ENCODE measurements around the gene C12orf54. TPM values are rescaled to one million over a fixed set of nuclear protein-coding genes. Genes with fewer than 3 reads are reported as not detected.

Gene C12orf54
- polyA plus RNA-seq, 1 donor (not counting 4 experiments of a cell fraction or from before 2014, with no cell fraction given): 4.3 TPM

GRCh38 chr12:48508987-48509386 lies 26.7 kb downstream of the C12orf54 start:
- Histone ChIP-seq H4K20me1 (ENCODE audit: control insufficient read depth, extremely low read depth, insufficient read depth, low read length) (no peaks in the 10 kb centered on the region), H2AFZ (ENCODE audit: control insufficient read depth, low read length) (no peak overlapping the region), H3K79me2 (ENCODE audit: control insufficient read depth, insufficient read depth, low read length) (no peaks in the 10 kb centered on the region), H3K4me3 (ENCODE audit: control insufficient read depth in 2 of 3, extremely low read depth in 1 of 3, insufficient read depth in 2 of 3, low read depth in 1 of 3, low read length in 3 of 3) (no peak overlapping the region), H3K9me1 (ENCODE audit: control insufficient read depth, extremely low read depth, insufficient read depth, low read length) (no peaks in the 10 kb centered on the region), H3K27me3 (ENCODE audit: control insufficient read depth, extremely low read depth, insufficient read depth, low read length) (peaks cover 8% of the 10 kb centered on the region), H3K4me1 (ENCODE audit: control insufficient read depth, extremely low read depth, insufficient read depth, low read length) (no peaks in the 10 kb centered on the region), H3K36me3 (ENCODE audit: control insufficient read depth in 2 of 2, extremely low read depth in 1 of 2, insufficient read depth in 2 of 2, low read length in 2 of 2) (no peaks in the 10 kb centered on the region), H3K4me2 (ENCODE audit: control insufficient read depth, extremely low read depth, insufficient read depth, low read depth, low read length) (no peak overlapping the region), H3K9ac (ENCODE audit: control insufficient read depth, extremely low read depth, insufficient read depth, low read length) (no peak overlapping the region), H3K9me3 (ENCODE audit: control insufficient read depth, low read depth, low read length) (peaks cover 2% of the 10 kb centered on the region), H3K27ac (ENCODE audit: control insufficient read depth, insufficient read depth, low read length) (no peak overlapping the region)
- DNase-seq (ENCODE audit: low read depth, low spot score) (no peak), FAIRE-seq (no peak)
- dilution Hi-C loops (cut with MboI; ENCODE audit: extremely low pct_ligation_motif_present, low sequenced_read_pairs): no loop called here
- TF ChIP-seq CTCF (optimal IDR thresholded peaks at IDR 0.05 in 1 of 3, IDR thresholded peaks at IDR 0.05 in 1 of 3, conservative IDR thresholded peaks at IDR 0.05 in 1 of 3; ENCODE audit: extremely low read depth in 1 of 3, insufficient read depth in 2 of 3, low read length in 3 of 3) (no peak), EZH2 (IDR thresholded peaks at IDR 0.05; ENCODE audit: low read length) (no peak)

- H3K4me1 ChIP-seq (ENCODE audit: control insufficient read depth, extremely low read depth, insufficient read depth, low read length): no peaks in the 10 kb centered on the region
- no peak for DNase-seq (ENCODE audit: low read depth, low spot score)
- H3K27ac ChIP-seq (ENCODE audit: control insufficient read depth, insufficient read depth, low read length): no peak overlapping the region
- no peak for TF ChIP-seq CTCF (optimal IDR thresholded peaks at IDR 0.05 in 1 of 3, IDR thresholded peaks at IDR 0.05 in 1 of 3, conservative IDR thresholded peaks at IDR 0.05 in 1 of 3; ENCODE audit: extremely low read depth in 1 of 3, insufficient read depth in 2 of 3, low read length in 3 of 3)
- TF ChIP-seq EZH2 (IDR thresholded peaks at IDR 0.05; ENCODE audit: low read length): no peak
- no peaks in the 10 kb centered on the region for H3K9me1 ChIP-seq (ENCODE audit: control insufficient read depth, extremely low read depth, insufficient read depth, low read length)
- no peak overlapping the region for H3K4me3 ChIP-seq (ENCODE audit: control insufficient read depth in 2 of 3, extremely low read depth in 1 of 3, insufficient read depth in 2 of 3, low read depth in 1 of 3, low read length in 3 of 3)
- no peaks in the 10 kb centered on the region for H4K20me1 ChIP-seq (ENCODE audit: control insufficient read depth, extremely low read depth, insufficient read depth, low read length)
- H3K27me3 ChIP-seq (ENCODE audit: control insufficient read depth, extremely low read depth, insufficient read depth, low read length): peaks cover 4% of the 10 kb centered on the region
- no peaks in the 10 kb centered on the region for H3K36me3 ChIP-seq (ENCODE audit: control insufficient read depth in 2 of 2, extremely low read depth in 1 of 2, insufficient read depth in 2 of 2, low read length in 2 of 2)
- no peak overlapping the region for H3K9ac ChIP-seq (ENCODE audit: control insufficient read depth, extremely low read depth, insufficient read depth, low read length)
- no peak for FAIRE-seq
- no peak overlapping the region for H2AFZ ChIP-seq (ENCODE audit: control insufficient read depth, low read length)
- dilution Hi-C loops (cut with MboI; ENCODE audit: extremely low pct_ligation_motif_present, low sequenced_read_pairs): no loop called here
- peaks cover 2% of the 10 kb centered on the region for H3K9me3 ChIP-seq (ENCODE audit: control insufficient read depth, low read depth, low read length)
- H3K4me2 ChIP-seq (ENCODE audit: control insufficient read depth, extremely low read depth, insufficient read depth, low read depth, low read length): no peak overlapping the region
- no peaks in the 10 kb centered on the region for H3K79me2 ChIP-seq (ENCODE audit: control insufficient read depth, insufficient read depth, low read length)
Measured at GRCh38 chr12:48510111-48510510, 27.8 kb downstream of the C12orf54 start.
